Measurements from ENCODE around the gene OPTN. TPM values are rescaled to one million over a fixed set of nuclear protein-coding genes. Genes with fewer than 3 reads are reported as not detected.

Gene OPTN
- total and polyA plus RNA-seq, 2 of the 8 experiments (the other 6 are each of a cell fraction or from before 2014, with no cell fraction given), result 4.8 to 20.1 TPM

DNA sequence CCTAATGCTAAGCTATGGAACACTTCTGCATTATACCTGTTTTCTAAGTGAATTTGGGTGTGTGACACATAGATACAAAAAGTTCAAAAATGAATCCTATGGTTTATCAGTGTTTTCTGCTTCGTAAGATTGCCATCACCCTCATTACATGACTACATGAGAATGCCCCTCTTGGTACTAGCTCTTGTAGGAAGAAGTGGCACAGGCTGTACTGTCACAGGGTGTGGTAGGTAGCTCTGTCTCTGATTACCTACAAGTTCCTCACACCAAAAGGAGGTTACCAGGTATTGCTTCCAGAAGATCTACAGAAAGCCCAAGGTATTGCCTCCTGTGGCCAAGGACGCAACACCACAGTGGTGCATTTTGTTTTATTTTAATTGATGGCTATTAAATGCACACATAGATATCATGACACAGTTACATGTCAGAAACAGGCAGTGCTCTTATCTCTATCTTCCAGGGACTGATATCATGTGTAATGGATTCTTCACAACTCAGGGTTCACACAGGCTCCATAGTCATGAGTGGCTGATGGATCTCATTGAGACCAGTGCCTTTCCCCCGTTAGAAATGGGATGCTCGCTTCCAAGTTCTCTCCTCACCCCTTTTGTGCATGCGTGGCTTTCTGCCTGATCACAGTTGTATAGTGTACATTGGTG, 6.6 kb downstream of the OPTN start:
- Histone ChIP-seq H3K27me3 (replicated peaks in 1 of 4; ENCODE audit: control insufficient read depth in 3 of 4, extremely low read depth in 1 of 4, insufficient read depth in 3 of 4, low read length in 3 of 4) (no peaks in the 10 kb centered on the region; a peak in 1 of 7 replicates), H3K4me3 (ENCODE audit: extremely low read depth in 1 of 4, insufficient read depth in 2 of 4, low read depth in 3 of 4, low read length in 4 of 4) (no peak overlapping the region), H2BK12ac (ENCODE audit: low read depth, low read length) (no peak overlapping the region), H2AFZ (ENCODE audit: low read length) (no peak overlapping the region), H3K23me2 (ENCODE audit: low read depth, low read length) (no peaks in the 10 kb centered on the region; the same call in 1 of the 2 replicates), H3K9me3 (ENCODE audit: insufficient read depth in 2 of 2, low read depth in 1 of 2, low read length in 1 of 2) (no peaks in the 10 kb centered on the region), H2BK5ac (ENCODE audit: low read depth, low read length) (no peak overlapping the region; the same call in 1 of the 2 replicates), H4K5ac (ENCODE audit: insufficient read length, low read depth, low read length) (no peak overlapping the region), H3K14ac (ENCODE audit: insufficient read length) (no peak overlapping the region), H3K23ac (ENCODE audit: insufficient read length) (no peak overlapping the region), H3K36me3 (ENCODE audit: control insufficient read depth in 2 of 4, insufficient read depth in 4 of 4, low read length in 3 of 4) (peaks cover 0 to 5% (median 2%) of the 10 kb centered on the region in 4 experiments; a peak in 2 of 8 replicates), H3K79me1 (ENCODE audit: low read depth, low read length) (no peaks in the 10 kb centered on the region), H2BK20ac (ENCODE audit: low read length) (no peak overlapping the region), H4K91ac (replicated peaks; ENCODE audit: insufficient read length, low read length) (no peak overlapping the region), H3K79me2 (ENCODE audit: control insufficient read depth in 1 of 2, insufficient read depth in 2 of 2, low read length in 2 of 2) (no peaks in the 10 kb centered on the region), H3K4me2 (ENCODE audit: insufficient read depth in 1 of 2, low read depth in 2 of 2, low read length in 2 of 2) (no peak overlapping the region), H3K4me1 (replicated peaks in 1 of 4; ENCODE audit: control insufficient read depth in 3 of 4, insufficient read depth in 4 of 4, low read length in 3 of 4) (no peaks in the 10 kb centered on the region), H4K8ac (ENCODE audit: extremely low read depth, insufficient read depth, low read length) (no peak overlapping the region), H3K4ac (replicated peaks; ENCODE audit: insufficient read length, low read depth, low read length) (no peak overlapping the region), H2BK15ac (ENCODE audit: low read length) (no peak overlapping the region), H3K27ac (ENCODE audit: low read depth, low read length) (no peak overlapping the region), H3K18ac (ENCODE audit: extremely low read depth, low read length) (no peak overlapping the region), H2AK5ac (ENCODE audit: low read depth, low read length) (no peak overlapping the region), H3K56ac (replicated peaks; ENCODE audit: insufficient read length, low read depth, low read length) (no peak overlapping the region), H2BK120ac (replicated peaks; ENCODE audit: low read depth, low read length) (no peak overlapping the region), H4K20me1 (replicated peaks in 1 of 2; ENCODE audit: control insufficient read depth in 1 of 2, insufficient read depth in 2 of 2, low read length in 2 of 2) (no peaks in the 10 kb centered on the region), H3K9ac (replicated peaks in 1 of 4; ENCODE audit: extremely low read depth in 1 of 4, low read depth in 3 of 4, low read length in 3 of 4) (no peak overlapping the region)
- FAIRE-seq (no peak), DNase-seq (ENCODE audit: low read depth in 1 of 2, low spot score in 2 of 2) (no peak)
- 92% methylated on average over 5 of the region's 5 CpGs; no CpG with 5 or more reads in 1 of the 2 experiments for WGBS, 2 experiments (ENCODE audit: extremely low coverage in 1 of 2, insufficient coverage in 1 of 2, insufficient read length in 1 of 2, insufficient replicate concordance in 2 of 2, low coverage in 1 of 2, low lambda C conversion rate in 2 of 2, missing lambda C conversion rate in 1 of 2)
- ChIA-PET POLR2A (ENCODE audit: partially characterized antibody) (no interaction called here), CTCF (ENCODE audit: partially characterized antibody) (interaction anchor here (1.7 kb wide), 1 partner anchor 12 kb away, joined by 4 read pairs; no protein-coding TSS in a partner anchor)
- TF ChIP-seq JUN (IDR thresholded peaks at IDR 0.05; ENCODE audit: low read depth, low read length) (no peak), GABPA (IDR thresholded peaks at IDR 0.05; ENCODE audit: borderline replicate concordance, insufficient read depth, low read length) (no peak), NANOG (IDR thresholded peaks at IDR 0.05; ENCODE audit: insufficient read depth, low read depth, low read length, poor library complexity, severe bottlenecking) (no peak), CTCF (IDR thresholded peaks at IDR 0.05; ENCODE audit: control extremely low read depth in 1 of 3, insufficient read depth in 1 of 3, low read depth in 1 of 3, low read length in 3 of 3) (no peak), NRF1 (IDR thresholded peaks at IDR 0.05; ENCODE audit: low read depth, low read length) (no peak), ATF3 (IDR thresholded peaks at IDR 0.05; ENCODE audit: insufficient read depth, low read depth, low read length) (no peak), CEBPB (IDR thresholded peaks at IDR 0.05; ENCODE audit: low read depth, low read length) (no peak), CBX5 (IDR thresholded peaks at IDR 0.05; ENCODE audit: low read depth, low read length) (no peak)

Data from H1 (cell line).